Measurements from ENCODE around the gene CLDN20.

Gene CLDN20

DNA sequence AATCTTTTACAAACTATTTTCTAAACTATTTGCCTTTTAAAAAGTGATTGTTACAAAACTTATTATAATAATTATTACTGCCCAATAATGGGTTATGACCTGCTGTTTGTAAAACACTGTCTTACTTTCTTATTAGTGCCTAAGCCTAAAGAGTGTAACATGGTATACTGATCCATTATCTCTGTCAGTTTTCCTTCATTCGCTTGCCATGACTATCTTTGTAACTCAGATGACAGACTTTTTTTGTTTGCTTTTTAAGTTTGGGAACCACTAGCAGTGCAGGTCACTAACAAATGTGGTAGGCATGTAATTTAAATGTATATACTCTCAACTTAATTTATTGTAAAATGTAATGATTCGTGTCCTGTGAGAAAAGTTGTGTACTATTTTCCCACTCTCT lies 60.4 kb downstream of the CLDN20 start:
- no peak for ATAC-seq (ENCODE audit: low read depth)

DNA sequence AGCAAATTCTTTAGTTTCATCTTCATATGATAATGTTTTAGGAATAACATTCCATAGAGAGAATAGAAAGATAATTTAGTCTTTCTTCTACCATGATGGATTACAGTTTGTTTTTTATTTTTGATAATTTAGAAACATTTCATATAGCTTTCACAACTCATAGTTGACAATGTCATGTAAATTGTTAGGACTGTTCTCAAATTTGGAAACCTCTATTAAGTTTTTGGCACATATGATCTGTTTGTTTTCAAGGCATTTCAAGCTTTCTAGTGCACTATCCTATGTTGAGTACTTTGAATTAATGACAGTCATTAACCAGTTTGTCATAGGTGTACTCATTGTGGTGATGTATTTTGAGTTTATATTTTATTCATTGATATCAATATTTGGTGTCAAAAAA lies 61.2 kb downstream of the CLDN20 start:
- DNase-seq (ENCODE audit: low spot score) (no peak), ATAC-seq (ENCODE audit: low read depth) (no peak)
- no peak overlapping the region for H3K27ac ChIP-seq (ENCODE audit: poor library complexity, severe bottlenecking)
- TF ChIP-seq, protein P1, sequence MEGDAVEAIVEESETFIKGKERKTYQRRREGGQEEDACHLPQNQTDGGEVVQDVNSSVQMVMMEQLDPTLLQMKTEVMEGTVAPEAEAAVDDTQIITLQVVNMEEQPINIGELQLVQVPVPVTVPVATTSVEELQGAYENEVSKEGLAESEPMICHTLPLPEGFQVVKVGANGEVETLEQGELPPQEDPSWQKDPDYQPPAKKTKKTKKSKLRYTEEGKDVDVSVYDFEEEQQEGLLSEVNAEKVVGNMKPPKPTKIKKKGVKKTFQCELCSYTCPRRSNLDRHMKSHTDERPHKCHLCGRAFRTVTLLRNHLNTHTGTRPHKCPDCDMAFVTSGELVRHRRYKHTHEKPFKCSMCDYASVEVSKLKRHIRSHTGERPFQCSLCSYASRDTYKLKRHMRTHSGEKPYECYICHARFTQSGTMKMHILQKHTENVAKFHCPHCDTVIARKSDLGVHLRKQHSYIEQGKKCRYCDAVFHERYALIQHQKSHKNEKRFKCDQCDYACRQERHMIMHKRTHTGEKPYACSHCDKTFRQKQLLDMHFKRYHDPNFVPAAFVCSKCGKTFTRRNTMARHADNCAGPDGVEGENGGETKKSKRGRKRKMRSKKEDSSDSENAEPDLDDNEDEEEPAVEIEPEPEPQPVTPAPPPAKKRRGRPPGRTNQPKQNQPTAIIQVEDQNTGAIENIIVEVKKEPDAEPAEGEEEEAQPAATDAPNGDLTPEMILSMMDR (IDR thresholded peaks at IDR 0.05; ENCODE audit: poor library complexity, severe bottlenecking) = no peak
- no peaks in the 10 kb centered on the region for H3K9me3 ChIP-seq (ENCODE audit: severe bottlenecking)
- H3K27me3 ChIP-seq (ENCODE audit: insufficient read depth, poor library complexity, severe bottlenecking) = no peaks in the 10 kb centered on the region
- H3K4me1 ChIP-seq (ENCODE audit: insufficient read depth, poor library complexity, severe bottlenecking) = no peaks in the 10 kb centered on the region
- H3K36me3 ChIP-seq (ENCODE audit: low read depth) = no peaks in the 10 kb centered on the region
- no peak overlapping the region for H3K4me3 ChIP-seq (ENCODE audit: severe bottlenecking)

More for the DNA sequence above, 60.4 kb downstream of the CLDN20 start:
- H3K27me3 ChIP-seq (ENCODE audit: insufficient read depth, poor library complexity, severe bottlenecking) = no peaks in the 10 kb centered on the region
- H3K4me1 ChIP-seq (ENCODE audit: insufficient read depth, poor library complexity, severe bottlenecking) = no peaks in the 10 kb centered on the region
- no peaks in the 10 kb centered on the region for H3K36me3 ChIP-seq (ENCODE audit: low read depth)
- no peaks in the 10 kb centered on the region for H3K9me3 ChIP-seq (ENCODE audit: severe bottlenecking)
- no peak overlapping the region for H3K27ac ChIP-seq (ENCODE audit: poor library complexity, severe bottlenecking)
- H3K4me3 ChIP-seq (ENCODE audit: severe bottlenecking) = no peak overlapping the region
- TF ChIP-seq, protein P1 (IDR thresholded peaks at IDR 0.05; ENCODE audit: poor library complexity, severe bottlenecking) = no peak
- no peak for DNase-seq (ENCODE audit: low spot score)

DNA sequence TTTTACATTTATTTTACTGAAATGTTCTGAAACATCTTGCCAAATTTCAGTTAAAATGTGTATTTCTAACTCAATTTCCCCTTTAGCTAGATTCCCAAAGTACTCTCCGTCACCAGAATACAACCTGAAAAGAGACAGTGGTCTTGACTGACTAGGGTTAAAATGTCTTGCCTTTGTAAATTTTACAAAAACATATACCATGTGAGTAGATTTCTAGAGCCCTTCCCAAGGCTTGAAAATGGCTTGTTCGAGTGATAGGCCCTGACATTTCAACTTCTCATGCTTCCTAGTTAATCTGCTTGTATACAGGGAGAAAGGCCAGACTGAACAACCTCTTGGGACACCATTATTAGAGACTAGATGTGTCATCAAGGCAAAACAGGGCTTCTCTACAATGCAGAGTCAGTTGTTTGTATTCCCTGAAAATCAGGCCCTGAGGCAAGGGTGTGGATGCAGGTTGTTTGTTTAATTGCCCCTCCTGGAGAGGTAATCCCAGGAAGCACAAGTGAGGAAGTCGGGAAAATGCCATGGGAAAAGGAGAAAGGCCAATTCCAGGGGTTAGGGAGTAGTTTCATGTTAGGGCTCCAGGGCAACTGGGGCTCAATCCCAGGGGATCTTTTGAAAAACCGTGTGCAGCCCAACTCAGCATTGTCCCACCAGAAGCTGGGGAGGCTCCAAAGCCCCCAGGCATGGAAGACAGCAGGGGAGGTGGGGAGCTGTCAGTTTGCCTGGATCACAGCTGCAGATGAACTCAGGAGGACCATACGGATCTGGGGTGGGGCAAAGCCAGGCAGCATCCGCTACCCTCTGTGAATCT lies 62.1 kb downstream of the CLDN20 start:
- H3K36me3 ChIP-seq (ENCODE audit: low read depth) = no peaks in the 10 kb centered on the region
- TF ChIP-seq, protein P1 (IDR thresholded peaks at IDR 0.05; ENCODE audit: poor library complexity, severe bottlenecking) = no peak
- ATAC-seq (ENCODE audit: low read depth) (no peak), DNase-seq (ENCODE audit: low spot score) (no peak)
- H3K4me3 ChIP-seq (ENCODE audit: severe bottlenecking) = no peak overlapping the region
- H3K27ac ChIP-seq (ENCODE audit: poor library complexity, severe bottlenecking) = no peak overlapping the region
- no peaks in the 10 kb centered on the region for H3K9me3 ChIP-seq (ENCODE audit: severe bottlenecking)
- no peaks in the 10 kb centered on the region for H3K27me3 ChIP-seq (ENCODE audit: insufficient read depth, poor library complexity, severe bottlenecking)
- no peaks in the 10 kb centered on the region for H3K4me1 ChIP-seq (ENCODE audit: insufficient read depth, poor library complexity, severe bottlenecking)
